HG03439 (cell line): ENCODE data around the gene MOXD1.
"Not testable (repeated sequence)": the region's sequence is repeated elsewhere in the genome, so short reads cannot be mapped to it uniquely, and the experiment has no call there.

ENCODE experiments used
- ATAC-seq: cut with Tn5 transposase; IDR thresholded peaks from one replicate; pipeline ENCODE4 v1.9.1; 2021; ENCODE audit warnings: mild to moderate bottlenecking, moderate library complexity; ENCODE audit not compliant: unreplicated experiment

Gene MOXD1

DNA sequence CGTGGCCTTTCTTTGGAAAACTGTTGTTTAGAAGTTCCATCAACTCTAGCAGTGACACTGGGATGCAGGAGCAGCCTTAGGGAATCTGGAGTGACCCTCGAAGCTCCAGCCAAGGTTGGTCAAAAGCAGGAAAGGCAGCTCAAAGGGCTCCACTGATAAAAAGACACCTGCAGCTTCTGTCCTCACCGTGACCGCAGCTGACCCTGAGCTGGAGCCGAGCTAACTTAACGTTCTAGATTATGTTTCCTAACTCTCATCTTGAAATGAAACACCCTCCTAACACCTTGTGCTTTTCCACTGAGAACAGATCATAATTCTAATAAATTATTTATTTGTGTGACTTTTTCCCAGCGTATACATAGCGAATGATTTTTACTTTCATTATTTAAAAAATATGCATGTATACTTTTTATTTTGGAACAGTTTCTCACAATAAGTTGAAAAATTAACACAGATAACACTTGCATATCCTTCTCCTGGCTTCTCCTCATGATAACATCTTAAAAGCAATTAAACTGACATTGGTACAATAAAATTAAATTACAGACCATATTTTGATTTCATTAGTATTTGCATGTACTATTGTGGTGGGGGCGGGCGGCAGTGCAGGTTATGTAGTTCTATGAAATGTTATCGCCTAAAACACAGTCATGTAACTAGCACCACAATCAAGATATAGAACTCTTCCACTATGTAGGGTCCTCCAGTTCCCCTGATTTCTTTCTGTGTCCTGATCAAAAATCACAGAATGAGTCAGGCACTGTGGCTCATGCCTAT, 116.1 kb downstream of the MOXD1 start:
- no peak for ATAC-seq

DNA sequence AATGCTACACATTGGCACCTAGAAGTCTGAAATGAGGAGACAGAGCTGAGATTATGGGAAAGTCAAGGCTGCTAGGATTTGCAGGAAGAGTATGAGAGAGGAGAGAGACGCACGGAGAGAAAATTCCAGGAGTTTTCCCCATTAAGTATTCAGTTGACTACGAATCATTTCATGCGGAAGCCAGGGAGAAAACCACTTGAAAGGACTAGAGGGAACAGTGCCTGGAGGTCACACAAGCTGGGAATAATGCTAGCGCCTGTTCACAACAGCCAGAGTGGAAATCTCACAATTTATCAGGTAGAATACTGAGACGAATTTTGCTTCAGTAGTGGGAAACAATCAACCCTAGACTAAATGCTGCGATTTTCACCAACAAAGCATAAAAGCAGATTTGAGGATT, 118.6 kb downstream of the MOXD1 start:
- no peak for ATAC-seq

DNA sequence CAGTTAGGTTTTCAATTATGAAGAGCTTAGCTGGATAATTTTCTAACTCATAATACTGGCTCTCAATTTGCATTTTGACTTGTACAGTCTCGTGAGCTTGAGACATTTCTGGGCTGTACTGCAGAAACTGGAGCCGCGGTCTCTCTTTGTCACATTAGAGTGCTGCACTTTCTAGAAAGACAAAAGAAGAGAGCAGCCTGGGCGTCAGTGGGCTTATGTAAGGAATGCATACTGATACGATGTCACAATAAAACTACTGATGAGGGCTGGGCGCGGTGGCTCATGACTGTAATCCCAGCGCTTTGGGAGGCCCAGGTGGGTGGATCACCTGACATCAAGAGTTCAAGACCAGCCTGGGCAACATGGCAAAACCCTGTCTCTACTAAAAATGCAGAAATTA, 120.8 kb downstream of the MOXD1 start:
- no peak for ATAC-seq

DNA sequence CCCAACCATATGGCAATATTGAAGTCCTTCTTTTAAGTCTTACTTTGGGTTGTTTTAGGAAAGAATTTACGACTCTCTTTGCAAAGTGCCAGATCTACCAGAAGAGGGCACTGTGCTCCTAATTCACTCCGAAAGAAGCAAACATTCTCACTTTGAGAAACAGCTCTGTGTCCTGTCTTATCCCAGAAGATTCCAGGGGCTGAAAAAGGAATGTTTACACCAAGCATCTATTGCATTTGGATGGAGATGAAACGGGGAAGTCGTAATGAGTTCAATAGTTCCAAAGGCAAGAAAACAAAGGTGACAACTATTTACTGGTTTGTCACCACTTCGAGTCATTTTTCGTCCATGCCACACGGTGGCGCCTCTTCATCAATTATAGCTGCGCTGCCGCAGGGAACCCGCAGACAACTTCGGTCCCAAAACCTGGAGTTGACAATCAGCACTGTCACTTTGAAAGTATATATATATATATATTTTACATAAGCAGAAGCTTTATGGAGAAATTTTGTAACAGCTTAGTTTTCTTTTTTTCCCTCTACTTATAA, 121.6 kb downstream of the MOXD1 start:
- ATAC-seq, result peak; percentile 95

DNA sequence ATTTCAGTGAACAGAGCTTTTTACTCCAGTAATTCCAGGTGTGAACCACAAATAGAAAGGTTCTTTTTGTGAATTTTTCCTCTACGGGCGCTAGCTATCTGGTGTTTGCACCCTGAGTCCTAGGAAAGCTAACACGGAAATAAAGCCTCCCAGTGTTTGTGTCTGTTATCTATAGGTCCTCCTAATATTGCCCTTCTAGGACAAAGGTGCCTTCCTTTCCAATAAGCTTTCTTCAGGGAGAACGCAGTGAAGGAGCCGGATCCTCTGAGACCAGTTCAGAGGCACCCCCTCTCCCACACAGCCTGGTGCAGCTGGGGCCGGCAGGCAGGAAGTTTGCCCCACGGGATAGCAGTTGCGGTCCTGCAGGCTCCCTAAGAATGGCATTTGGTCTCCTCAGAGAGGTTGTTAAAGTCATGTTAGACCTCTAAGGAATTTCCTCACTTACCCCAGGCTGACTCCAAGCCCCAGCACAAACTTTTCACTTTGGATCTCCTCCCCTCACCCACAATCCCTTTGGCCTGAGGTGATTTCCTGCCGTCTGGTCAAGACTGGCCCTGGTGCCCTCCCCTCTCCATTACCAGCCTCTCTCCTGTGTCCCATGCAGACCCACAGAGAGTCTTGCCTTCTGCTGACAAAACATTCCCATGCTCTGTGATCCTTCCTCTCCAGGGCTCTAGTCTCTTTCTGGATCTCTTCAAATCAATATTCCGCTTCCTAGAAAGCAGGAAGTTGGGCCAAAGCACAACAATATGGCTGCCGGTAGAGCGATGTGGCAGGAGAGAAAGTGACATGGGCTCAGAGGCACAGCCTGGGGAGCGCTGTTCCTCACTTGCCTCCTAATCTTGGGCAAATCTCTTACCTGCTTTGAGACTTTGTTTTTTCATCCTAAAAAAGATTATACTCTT, 126.0 kb downstream of the MOXD1 start:
- ATAC-seq, result no peak

DNA sequence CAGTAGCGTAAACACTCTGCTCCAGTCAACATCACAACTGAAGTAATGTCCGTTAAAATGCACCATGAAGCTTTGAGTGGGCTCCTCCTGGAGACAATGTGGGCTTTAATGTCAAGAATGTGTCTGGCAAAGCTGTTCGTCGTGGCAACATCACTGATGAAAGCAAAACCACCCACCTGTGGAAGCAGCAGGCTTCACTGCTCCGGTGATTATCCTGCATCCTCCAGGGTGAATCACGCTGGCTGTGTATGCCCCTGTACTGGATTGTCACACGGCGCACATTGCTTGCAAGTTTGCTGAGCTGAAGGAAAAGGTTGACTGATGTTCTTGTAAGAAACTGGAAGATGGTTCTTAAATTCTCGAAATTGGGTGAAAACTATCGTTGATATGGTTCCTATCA, 128.5 kb downstream of the MOXD1 start:
- no peak for ATAC-seq

DNA sequence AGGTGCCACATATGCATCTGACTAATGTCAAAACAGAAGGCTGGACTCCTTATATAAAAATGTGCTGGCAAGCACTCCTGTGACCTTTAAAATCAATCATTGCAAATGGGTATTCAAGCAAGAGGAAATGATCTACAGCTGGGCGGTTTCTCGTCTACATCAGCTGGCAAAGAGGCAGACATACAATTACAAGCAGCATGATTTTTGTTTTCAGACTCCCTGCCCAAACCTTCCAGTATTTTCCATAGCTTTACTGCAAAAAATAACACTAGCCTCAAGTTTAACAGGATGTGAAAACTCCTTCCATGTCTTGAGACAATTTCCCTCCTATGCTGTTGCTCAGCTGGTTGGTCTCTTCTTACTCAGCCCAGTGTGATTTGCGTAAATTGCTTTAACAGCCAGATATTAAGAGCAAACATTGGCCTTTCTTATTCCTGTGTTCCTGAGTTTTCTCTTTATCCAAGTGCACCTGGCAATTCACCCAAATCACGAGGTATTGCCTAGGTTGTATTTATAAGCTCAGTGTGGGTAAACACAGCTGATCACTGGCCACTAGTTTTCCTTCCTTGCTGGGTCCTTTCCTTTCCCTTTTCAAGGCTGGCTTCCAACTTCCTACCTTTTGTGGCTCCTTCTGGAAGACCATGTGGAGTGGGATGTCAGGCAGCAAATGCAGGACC, 130.4 kb downstream of the MOXD1 start:
- no peak for ATAC-seq

DNA sequence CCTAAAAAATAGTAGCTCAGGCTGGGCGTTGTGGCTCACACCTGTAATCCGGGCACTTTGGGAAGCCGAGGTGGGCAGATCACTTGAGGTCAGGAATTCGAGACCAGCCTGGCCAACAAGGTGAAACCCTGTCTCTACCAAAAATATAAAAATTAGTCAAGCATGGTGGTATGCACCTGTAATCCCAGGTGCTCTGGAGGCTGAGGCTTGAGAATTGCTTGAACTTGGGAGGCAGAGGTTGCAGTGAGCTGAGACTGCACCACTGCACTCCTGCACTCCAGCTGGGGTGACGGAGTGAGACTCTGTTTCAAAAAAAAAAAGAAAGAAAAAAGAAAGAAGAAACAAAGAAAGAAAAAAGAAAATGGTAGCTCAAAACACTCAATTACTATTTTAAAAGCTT, 132.6 kb downstream of the MOXD1 start:
- ATAC-seq, result not testable (repeated sequence)

DNA sequence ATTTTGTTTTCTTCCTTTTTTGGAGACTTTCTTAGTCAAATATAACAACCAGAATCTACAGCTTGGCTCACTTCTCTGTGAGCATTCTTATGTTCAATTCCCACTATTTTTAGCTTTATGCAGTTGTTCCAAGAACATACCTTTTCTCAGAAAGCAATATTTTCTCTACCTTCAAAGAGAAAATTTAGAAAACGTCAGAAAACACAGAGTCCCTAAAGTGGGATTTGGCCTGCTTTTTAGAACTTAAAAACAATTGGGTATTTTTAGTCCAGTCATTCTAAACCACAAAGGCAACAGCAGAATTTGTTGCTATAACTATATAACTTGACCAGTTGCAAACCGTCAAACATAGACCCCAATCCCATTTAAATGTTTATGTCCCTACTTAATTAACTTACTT, 133.1 kb downstream of the MOXD1 start:
- ATAC-seq, result no peak

DNA sequence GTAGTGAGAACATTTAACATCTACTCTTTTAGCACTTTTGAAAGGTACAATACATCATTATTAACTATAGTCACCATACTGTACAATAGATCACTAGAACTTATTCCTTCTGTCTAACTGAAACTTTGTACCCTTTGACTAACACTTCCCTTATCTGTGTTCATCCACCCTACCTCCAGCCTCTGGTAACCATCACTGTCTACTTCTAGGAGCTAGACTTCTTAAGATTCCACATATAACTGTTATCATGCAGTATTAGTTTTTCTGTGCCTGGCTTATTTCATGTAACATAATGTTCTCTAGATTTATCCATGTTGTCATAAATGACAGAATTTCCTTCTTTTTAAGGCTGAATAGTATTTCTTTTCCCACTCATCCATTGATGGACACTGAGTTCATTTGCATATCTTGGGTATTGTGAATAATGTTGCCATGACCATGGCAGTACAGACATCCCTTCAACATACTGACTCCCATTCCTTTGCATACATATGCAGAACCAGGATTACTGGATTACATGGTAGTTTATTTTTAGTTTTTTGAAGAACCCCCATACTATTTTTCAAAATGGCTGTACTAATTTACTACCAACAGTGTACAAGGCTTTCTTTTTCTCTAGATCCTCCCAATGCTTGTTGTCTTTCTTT, 135.7 kb downstream of the MOXD1 start:
- ATAC-seq, result no peak

DNA sequence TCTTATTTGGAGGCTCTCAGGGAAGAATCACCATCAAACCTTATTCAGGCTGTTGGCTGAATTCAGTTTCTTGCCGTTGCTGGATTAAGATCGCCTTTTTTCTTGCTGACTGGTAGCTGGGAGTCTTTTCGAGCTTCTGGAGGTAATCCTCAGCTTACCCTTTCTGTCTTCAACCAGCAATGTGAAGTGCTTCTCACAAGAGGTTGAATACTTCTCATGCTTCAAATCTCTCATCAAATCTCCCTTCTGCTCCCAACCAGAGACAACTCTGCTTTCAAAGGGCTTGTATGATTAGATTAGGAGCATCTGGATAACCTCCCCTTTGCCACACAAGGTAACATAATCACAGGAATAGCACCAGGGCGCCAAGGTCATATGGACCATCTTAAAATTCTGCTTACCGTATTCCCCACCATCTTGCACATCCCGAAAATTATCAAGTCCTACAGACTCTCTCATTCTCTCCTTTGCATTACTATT, 137.2 kb downstream of the MOXD1 start:
- ATAC-seq, result no peak

DNA sequence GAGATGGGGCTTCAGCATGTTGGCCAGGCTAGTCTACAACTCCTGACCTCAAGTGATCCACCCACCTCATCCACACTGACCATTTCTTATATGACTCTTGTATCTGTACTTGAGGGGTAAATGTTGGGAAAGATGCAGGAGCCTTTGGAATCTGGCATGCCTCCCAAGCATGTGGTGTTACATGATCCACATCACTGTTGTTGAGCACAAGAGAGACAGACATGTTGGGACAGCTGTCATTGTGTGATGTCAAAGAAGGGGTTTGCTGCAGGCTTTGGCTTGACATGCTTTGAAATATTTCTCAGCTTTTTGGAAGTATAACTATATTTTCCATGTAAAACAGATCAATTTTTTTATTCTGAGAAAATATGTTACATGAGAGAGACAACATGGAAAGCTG, 139.9 kb downstream of the MOXD1 start:
- no peak for ATAC-seq

DNA sequence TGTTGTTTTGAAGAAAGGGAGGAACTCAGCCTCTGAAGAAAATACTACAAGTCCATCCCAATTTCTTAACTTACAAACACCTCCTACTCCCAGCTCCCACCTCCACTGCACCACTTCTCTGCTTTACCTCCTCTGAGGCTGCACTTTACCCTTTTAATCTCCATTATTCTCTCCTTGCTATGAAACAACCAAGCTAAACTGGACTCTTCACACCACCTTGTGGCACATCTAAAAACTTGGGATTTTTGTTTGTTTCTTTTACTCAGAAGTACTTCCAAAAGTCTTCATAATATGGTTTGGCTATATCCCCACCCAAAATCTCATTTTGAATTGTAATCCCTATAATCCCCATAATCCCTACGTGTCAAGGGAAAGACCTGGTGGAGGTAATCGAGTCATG, 142.2 kb downstream of the MOXD1 start:
- ATAC-seq, result no peak

DNA sequence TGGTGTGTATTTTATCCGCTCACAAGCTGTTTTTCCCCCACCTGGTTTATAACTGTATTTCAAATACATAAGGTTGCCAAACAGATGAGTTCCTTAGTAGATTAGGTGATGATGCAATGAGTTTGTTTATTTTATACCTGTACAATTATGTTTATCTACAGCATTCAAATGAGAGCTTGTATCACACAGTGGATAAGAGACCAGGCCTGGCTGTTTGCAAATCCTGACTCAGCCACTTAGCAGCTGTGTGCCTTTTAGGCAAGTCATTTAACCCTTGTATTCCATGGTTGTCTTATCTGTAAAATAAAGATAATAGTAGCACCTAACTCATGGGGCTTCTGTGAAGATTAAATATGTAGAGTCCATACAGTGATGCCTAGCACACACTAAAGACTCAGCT, 143.7 kb downstream of the MOXD1 start:
- ATAC-seq, result no peak

DNA sequence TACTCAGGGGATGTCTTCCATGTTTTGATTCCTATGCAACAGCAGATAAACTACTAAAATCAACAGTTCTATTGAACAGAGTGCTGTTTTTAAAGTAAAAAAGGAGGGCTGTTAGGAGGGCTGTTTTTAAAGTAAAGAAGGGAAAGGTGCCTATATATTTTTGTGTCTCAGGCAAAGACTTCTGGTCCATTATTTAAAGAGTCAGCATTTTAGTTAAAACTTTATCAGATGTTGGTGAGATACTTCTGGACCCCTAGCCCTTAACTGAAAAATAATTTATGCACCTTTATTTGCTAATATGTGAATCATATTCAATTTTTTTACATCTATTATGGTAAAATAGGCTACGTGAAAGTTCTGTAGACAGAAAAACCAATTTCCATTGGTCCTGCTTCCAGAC, 144.8 kb downstream of the MOXD1 start:
- ATAC-seq, result no peak

DNA sequence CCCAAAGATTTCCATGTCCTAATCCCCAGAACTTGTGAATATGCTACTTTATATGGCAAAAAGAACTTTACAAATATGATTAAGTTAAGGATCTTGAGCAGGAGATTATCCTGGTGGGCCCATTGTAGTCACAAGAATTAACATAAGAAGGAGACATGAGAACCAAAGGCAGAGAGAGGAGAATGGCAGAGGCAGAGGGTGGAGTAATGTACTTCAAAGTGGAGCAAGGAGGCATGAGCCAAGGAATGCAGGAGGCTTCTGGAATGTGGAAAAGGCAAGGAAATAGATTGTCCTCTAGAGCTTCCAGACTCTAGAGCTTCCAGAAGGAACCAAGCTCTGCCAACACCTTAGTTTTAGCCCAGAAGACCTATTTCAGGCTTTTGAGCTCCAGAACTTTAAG, 147.4 kb downstream of the MOXD1 start:
- ATAC-seq, result no peak

DNA sequence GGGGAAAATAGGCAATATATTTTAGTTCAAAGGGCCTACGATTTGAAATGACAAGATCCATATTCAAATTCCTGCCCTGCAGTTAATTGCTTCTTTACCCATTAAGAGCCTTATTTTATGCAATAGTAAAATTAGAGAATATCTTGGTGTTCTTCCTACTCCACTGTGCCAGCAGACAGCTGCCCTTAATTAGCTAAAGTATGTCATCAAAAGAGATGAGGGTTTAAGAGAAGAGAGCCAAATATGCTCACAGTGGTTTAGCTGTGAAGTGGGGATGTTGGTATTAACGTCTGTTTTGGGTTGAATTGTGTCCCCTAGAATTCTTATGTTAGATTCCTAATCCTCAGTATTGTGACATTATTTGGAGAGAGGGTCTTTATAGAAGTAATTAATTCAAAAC, 148.1 kb downstream of the MOXD1 start:
- ATAC-seq, result no peak

DNA sequence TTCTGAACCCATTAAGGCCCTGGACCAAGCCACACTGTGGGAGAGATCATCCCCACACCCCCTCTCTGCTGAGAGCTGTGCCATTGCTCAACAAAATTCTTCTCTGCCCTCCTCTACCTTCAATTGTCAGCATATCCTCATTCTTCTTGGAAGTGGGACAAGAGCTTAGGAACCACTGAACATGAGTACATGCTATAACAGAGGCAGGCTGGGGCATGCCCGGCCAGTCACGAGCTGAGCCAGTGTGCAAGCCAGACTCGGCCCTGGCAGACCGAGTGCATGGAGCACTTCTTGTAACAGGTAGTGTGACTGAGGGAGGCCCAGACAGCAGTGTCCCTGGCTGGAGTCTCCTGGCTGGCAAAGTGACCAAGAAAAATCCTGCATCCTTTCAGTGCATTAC, 149.2 kb downstream of the MOXD1 start:
- ATAC-seq, result no peak

DNA sequence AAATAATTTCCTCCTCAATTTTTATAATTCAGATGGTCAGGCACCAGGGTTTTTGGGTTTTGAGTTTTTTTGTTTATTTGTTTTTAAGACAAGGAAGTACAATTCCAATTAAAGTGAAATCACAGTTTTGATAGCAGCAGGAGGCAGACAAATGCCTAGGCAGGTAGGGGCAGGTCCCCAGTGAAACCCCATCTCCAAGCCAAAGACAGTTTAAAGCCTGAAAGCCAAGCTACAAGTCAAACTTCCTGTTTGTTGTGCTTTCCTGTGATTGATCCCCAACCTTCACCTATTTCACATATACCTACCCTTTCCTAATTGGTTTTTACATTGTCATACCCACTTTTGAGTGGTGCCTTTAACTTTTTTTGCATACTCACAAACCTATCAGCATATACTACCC, 149.6 kb downstream of the MOXD1 start:
- no peak for ATAC-seq

DNA sequence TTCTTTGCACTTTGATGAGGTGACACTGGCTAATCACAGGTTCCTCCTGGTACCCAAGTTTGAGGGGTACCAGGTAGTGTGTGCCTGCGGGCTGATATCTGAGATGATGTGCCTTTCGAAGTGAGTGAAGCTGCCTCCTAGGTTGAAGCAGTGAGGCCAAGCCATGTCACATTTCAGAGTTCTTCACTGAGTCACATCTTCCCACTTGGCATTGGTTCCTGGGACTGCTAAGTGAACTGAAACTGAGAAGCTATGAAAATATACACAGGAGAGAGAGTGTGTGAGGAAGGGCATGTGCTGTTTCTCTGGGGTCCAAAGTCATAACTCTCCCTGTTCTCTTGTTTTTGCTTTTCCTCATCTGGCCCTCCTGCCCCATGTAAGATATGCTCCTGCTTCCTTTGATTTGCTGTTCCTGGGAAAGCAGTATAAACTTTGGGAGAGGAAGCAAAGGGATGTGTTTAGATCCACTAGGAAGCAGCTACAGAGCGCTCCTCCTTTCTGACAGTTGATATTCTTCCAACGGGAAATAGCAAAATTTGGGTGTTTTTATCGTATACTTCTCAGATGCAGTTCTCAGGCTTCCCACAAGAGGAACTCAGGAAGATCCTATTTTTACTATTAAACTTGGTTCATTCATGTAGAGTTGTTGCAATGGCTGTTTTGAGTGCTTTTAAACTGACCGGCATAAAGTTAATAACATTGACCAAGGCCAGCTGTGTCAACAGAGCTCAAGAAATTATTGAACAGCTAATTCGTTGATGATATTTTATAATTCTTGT, 153.7 kb downstream of the MOXD1 start:
- ATAC-seq, result no peak
